Epithelial cell of proximal tubule (primary cell): ENCODE measurements around the gene LRRC4C. TPM values are rescaled to one million over a fixed set of nuclear protein-coding genes. Genes with fewer than 3 reads are reported as not detected.

ENCODE experiments used
- DNase-seq: peaks from one replicate; pipeline ENCODE4 v3.0.0-alpha.2; 2011; ENCODE audit warnings: low read depth
- H3K4me3 ChIP-seq: 2 replicates; pipeline ENCODE4 v1.5.1; 2011; ENCODE audit warnings: low read depth, mild to moderate bottlenecking, low read length
- total RNA-seq: library from RNA; depleted of rRNA; stranded (reverse); fragments of >200 nt; gene quantifications from 2 replicates; pipeline ENCODE4 v1.2.3, GENCODE V29; 2015
- TF ChIP-seq, protein P1 (sequence below): conservative IDR thresholded peaks from 2 replicates; pipeline ENCODE4 v1.5.1; 2012; ENCODE audit warnings: low read depth, mild to moderate bottlenecking, low read length

Gene LRRC4C
- total RNA-seq, 1 donor from 2014 or later, result 0.12 TPM

DNA sequence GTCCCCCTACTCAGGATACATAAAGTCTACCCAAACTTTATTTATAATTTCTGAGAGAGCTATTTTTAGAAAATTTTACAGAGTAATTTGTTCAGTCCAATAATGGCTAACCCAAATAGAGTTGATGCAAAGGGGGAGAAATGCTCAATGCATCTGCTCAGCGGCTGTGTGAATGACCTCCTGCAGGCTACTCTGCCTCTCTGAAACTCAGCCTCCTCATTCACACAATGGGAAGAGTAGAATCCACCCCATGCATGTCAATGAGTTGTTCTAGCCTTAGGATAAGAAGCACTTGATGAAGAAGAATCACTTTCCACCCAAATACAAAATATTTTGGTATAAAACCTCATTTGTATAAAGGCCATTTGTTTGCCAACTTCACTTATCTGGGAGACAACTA is 1204.0 kb downstream of the LRRC4C start:
- TF ChIP-seq, protein P1, sequence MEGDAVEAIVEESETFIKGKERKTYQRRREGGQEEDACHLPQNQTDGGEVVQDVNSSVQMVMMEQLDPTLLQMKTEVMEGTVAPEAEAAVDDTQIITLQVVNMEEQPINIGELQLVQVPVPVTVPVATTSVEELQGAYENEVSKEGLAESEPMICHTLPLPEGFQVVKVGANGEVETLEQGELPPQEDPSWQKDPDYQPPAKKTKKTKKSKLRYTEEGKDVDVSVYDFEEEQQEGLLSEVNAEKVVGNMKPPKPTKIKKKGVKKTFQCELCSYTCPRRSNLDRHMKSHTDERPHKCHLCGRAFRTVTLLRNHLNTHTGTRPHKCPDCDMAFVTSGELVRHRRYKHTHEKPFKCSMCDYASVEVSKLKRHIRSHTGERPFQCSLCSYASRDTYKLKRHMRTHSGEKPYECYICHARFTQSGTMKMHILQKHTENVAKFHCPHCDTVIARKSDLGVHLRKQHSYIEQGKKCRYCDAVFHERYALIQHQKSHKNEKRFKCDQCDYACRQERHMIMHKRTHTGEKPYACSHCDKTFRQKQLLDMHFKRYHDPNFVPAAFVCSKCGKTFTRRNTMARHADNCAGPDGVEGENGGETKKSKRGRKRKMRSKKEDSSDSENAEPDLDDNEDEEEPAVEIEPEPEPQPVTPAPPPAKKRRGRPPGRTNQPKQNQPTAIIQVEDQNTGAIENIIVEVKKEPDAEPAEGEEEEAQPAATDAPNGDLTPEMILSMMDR, result no peak
- H3K4me3 ChIP-seq, result no peak overlapping the region
- no peak for DNase-seq

DNA sequence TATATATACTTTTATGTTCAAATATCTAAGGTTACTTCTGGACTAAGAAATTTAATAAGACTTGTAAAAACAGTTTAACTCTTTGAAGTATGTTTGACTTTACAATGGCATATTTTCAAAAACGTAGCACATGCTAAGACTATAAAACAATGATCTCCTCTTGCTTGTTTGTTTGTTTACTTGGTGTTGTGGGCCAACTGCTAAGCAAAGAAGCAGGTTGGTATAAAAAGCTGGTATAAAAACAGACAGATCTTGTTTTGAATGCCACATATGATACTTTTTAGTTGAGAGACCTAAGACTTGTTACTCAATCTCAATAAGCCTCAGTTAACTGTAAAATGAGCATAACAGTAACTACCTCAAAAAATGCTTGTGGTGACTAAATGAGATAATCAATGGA is 1206.3 kb downstream of the LRRC4C start:
- TF ChIP-seq, protein P1, result no peak
- DNase-seq, result no peak

DNA sequence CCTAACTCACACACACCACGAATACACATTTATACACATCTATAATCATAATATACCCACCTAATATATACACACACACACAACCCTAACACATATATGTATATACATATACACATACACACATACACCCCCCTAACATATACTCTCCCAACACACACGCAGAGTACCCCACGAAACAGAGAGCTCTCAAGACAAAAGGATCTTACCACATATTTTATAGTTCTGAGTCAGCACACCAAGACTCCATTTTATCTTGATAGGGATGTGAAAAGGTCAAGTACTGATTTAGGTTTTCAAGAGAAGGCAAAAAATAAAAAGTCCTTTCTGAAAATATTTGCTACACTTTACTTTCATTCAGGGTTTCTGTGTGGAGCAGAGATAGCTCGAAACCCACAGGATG is 1207.2 kb downstream of the LRRC4C start:
- H3K4me3 ChIP-seq, result no peak overlapping the region
- TF ChIP-seq, protein P1, result no peak
- DNase-seq, result no peak

More for the DNA sequence above, 1206.3 kb downstream of the LRRC4C start:
- no peak overlapping the region for H3K4me3 ChIP-seq

DNA sequence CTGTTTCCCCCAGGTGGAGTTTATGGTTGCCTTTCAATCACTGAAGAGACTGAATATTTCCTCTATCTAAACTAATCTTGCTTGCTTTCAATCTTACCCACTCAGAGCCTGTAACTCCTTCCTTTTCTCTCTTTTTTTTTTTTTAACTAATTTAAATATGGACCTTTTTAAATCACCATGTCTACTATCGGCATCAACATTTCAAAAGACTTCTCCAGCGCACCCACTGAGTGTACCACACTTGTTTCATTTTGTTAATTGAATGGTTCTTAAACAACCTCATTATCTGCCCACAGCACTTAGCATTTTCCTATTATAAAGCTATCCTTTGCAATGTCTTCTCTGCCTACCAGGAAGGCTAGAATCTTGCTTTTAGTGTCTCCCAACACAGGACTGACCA is 1212.5 kb downstream of the LRRC4C start:
- TF ChIP-seq, protein P1, result no peak
- no peak for DNase-seq
- H3K4me3 ChIP-seq, result no peak overlapping the region

- no peak overlapping the region for H3K4me3 ChIP-seq
- DNase-seq, result no peak
- TF ChIP-seq, protein P1, result no peak
These were observed 1217.9 kb downstream of the LRRC4C start for GRCh38 chr11:40241524-40242051.

DNA sequence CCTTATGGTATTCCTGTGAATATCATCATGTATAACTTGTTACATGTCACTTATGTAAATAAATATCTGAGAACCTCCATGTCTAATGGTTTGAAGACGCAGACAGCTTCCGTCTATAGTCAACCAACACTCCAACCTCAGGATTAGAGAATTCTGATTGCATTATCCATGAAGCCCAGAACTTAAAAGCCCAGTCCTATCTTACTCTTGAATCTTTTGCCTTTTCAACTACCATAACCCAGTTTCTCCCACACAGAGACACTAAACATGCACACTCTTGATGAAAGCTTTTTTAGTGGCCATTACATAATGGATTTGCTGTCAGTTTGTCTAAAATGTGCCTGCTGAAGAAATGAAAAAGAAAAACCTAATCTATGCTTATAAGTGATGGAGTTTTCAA is 1219.2 kb downstream of the LRRC4C start:
- H3K4me3 ChIP-seq, result no peak overlapping the region
- TF ChIP-seq, protein P1, result no peak
- no peak for DNase-seq

DNA sequence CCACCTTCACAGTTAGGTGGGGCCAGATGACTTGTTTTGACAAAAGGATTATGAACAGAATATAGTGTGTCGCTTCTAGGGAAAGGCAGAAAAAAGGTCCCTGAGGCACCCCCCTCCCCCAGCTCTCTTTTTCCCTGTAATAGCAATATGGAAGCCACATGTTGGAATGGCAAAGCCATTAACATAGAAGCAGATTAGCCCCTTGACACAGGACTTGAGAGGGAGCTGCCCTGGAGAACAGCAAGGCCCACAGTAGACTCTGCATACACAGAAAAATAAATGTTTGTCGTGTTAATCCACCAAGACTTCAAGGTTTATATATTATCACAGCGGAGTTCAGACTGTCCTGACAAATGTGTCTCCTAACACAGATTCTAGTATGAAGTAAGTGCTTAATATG is 1222.9 kb downstream of the LRRC4C start:
- no peak overlapping the region for H3K4me3 ChIP-seq
- DNase-seq, result no peak
- TF ChIP-seq, protein P1, result no peak
